Fibroblast of skin of right biceps (primary cell): ENCODE measurements around the gene BTBD1.

ENCODE experiments used
- DNase-seq: peaks from one replicate; pipeline ENCODE4 v3.0.0-alpha.2; 2013

Gene BTBD1

DNA sequence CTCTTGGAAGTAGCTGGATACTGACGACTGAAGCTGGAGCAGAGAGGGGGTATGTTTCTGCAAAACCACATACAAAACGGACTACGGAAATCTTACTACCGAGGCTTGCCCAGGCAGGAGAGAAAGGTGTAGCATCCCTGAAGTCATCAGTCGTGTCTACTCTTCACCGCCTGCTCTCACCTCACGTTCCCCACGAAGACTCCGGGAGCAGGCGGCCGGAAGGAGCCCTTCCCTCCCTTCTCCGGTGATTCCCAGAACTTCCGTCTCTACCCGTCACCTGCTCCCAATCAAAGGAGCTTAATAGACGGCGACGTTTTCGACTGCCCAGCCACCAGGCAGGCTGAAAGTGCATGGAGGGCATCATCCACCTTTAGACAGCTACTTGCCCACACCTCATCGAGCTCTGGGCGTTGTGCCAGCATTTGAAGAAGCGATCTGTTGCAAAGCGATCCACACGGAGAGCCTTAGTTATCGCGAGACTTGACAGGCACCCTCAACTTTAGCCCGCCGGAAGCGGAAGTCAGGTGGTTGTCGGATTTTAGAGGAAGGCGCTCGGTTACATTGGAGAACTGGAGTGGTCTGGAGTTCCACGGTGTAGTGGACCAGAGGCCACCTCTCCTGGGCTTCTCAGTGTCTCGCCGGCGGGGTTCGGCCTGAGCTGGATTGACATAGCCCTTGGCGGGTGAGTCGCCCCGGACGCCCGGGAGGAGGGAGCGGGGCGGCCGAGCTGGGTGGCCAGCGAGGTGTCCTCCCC lies 81.2 kb downstream of the BTBD1 start, which contains the start of gene RAMAC:
TSS of gene RAMAC (plus strand) at position 523 of the 754 bp plus-strand sequence. CDS start 2,809 bp downstream, outside the sequence.
- DNase-seq, result peak; percentile 96

DNA sequence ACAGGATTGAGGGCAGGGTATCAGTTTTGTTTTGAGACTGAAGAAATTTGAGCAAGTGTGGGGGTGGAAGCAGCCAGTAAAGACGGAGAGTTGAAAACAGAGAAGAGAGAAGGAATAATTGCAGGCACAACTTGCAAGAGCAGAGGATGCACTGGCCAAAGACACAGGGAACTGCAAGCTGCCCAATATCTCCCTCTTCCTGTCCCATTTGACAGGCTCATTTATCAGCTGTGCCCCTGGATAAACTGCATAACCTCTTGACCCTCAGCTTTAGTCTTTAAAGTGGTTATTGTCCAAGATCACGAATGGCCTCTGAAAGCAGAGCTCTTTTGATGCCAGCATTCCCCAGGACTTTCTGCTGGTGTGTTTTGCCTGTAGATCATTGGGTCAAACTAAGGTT lies 86.1 kb downstream of the BTBD1 start:
- no peak for DNase-seq

DNA sequence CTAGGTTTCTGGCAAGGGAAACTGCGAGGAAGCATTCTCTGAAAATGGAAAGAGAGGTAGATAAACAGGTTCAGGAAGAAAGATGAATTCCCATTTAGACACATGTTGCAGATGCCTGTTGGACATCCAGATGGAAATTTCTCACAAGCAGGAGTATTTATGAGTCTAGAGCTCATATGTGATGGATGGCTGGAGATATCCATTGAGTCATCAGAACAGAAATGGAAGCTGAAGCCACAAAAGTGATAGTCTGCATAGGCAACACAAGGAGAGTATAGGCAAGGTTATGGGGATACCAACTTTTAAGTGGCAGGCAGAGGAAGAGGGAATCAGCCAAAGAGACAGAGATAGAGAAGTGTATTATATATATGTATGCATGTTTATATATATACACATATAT lies 87.3 kb downstream of the BTBD1 start:
- DNase-seq, result no peak

DNA sequence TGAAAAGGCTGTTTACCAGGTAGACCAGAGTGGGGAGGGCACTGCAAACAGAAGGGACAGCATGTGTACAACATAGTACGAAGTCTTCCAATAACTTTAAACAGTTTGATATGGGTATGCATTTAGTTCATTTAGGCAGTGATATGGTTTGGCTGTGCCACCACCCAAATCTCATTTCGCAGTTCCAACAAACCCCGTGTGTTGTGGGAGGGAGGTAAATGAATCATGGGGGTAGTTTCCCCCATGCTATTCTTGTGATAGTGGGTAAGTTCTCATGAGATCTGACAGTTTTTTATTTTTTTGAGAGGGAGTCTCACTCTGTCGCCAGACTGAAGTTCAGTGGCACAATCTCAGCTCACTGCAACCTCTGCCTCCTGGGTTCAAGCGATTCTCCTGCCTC lies 88.6 kb downstream of the BTBD1 start:
- no peak for DNase-seq

DNA sequence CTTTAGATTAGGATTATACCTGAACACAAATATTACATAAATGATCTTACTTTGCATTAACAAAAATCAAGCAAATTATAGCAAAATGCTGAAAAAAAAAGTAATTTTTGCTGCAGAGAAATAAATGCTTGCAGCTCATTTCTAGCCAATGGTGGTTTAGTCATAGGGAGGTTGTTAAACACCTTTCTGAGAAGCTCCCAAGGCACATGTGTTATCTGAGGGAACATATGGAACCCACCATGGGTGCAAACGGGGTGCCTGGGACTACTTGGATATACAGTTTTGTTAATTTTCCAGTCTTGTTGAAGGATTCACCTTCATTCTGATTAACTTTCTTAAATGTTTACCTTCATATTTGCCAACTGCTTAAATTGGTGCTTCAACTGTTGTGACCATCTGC lies 90.0 kb downstream of the BTBD1 start:
- no peak for DNase-seq

DNA sequence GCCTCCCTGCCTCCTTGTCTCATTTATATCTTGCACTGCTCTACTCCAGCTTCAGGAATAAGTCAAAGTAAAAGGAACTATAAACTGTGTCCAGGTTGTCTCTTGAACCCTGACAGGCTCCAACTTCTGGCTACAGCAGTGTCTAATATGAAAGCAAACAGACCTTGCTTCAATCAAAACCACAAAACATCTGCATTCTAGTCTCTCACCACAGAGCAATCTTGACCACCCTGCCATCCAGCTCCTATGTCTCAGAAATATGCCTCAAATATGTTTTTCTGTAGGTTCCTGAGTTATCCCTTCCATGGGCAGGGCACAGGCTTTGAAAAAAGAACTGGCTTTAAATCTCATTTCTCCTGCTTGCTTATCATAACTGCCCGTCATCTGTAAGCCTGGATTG lies 94.1 kb downstream of the BTBD1 start:
- DNase-seq, result no peak

DNA sequence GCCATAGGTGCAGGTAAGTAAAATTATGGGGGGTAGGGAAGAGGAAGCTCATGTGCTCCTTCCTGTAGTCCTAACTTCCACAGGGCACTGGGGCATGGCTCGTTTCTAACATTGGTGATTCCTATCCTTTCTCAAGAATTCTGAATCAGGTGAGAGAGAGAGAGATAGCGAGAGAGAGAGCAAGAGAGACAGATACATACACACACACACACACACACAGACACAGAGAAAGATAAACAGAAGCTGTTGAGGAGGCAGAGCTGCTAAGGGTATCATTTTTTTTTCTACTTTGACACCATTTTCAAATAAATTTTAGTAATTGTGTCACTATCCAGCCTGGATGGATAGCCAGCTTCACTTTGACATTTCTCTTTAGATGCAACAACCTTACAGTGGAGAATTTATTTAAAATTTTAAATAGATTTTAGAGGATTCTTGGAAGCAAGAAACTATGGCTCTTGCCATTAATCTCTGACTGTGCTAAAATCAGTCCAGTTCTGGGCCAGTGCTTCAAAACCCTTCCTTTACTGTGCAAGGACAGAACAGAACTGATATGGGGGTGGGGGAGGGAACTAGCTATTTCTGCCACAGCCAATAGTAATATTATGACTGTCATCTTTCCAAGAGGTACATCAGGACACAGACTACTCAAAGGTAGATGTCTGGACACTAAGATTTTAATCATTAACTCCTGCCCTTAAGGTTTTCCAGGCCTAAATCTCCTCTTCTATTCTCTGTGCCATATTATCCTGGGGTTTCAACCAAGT lies 95.7 kb downstream of the BTBD1 start:
- DNase-seq, result no peak

DNA sequence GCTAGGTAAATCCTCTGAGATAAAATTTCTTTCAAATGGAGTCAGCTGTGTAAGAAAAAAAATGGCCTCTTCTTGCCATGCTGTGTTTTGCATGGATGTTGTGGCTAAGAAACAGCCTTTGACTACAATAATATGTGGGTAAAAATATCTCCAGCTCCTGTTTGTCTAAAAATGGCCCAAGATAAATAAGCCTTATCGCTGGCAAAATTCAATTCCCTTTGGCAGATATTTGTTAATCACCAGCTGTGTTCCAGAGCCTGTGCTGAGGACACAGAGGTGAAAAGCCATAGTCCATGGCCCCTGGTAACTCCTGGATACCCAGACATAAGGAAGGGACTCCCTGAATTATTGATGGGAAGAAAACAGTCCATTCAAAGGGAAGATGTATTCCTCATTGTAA lies 96.4 kb downstream of the BTBD1 start:
- DNase-seq, result no peak

DNA sequence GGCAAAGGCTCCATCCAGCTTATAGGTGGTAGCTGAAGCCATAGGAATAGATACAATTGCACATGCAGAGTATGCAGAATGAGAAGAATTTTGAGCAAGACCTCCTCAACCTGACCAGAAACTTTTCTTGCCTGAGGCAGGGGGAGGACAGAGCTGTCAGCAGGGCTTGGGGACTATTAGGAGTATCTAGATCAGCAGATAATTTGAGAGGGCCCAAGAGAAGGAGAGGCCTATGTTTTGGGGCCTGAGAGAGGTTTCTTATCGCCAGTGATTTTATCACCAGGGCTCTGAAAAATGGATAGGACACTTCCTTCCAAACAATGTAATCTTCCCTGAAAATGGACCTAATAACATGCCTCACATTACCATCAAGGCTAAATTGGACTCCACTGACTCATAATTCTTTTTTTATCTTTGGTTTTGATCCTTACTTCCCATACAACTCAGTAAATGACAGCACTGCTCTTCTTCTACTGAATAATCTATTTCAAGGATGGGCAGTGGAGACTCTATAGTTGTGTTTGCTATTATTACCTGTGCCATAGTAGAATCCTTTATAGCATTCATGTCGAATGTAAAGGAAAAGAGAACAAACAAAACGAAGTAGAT lies 96.9 kb downstream of the BTBD1 start:
- no peak for DNase-seq

DNA sequence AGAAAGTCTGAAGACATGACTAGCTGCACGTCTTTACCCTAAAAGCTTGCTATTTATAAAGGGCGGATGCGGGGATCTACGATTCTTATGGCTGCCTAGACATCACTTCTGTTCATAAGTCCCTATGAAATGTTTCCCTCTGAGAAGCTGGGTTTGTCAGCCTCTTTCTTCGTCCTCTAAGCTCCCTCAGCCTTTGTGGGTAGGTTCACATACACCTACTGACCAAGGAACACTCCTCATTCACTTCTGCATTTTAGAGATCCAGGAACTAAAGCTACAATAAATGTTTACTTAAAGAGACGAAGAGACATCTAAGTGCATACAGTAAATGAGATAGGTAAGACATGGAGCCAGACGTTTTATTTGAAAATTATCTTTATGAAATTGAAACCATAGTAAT lies 97.7 kb downstream of the BTBD1 start:
- DNase-seq, result no peak

DNA sequence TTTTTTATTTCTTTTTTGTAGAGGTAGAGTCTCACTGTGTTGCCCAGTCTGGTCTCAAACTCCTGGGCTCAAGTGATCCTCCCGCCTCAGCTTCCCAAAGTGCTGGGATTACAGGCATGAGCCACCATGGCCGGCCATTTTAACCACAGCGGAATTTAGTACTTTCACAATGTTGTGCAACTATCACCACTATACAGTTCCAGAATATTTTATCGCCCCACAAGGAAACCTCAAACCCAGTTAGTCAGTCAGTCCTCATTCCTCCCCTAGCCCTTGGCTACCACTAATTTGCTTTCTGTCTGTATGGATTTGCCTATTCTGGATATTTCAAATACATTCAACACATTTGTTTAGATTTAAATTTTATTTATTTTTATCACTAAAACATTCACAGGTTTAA lies 99.0 kb downstream of the BTBD1 start:
- DNase-seq, result peak; percentile 74

DNA sequence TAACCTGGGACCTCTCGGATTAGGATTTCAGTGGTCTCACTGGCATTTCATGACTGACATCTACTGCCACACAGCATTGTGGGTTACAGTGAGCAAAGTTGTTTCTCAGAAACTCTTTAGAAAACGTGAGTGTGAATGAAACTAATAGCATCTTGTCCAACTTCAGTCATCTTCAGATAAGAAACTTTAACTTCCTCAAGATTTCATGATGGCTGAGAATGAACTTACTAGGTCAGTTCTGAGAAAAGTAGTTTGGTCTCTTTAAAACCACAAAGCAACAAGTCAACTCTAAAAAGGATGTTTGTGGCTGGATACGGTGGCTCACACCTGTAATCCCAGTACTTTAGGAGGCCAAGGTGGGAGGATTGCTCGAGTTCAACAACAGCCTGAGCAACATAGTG lies 100.4 kb downstream of the BTBD1 start:
- DNase-seq, result no peak
